GM12878 (cell line): Measurements from ENCODE around the gene SLC26A11. TPM values are rescaled to one million over a fixed set of nuclear protein-coding genes. Genes with fewer than 3 reads are reported as not detected.

ENCODE experiments used
- ATAC-seq: fragments of 200-7000 bp; cut with Tn5 transposase; 3 replicates; pipeline ENCODE4 v1.9.1; 2020; ENCODE audit warnings: mild to moderate bottlenecking, moderate library complexity
- BruUV-seq: library from RNA; stranded (reverse); fragments of 400-500 nt; replicated peaks from 2 replicates; lab custom pipeline; 2021; lab: Mats Ljungman, UMichigan
- CTCF ChIA-PET: fragments of 300-600 bp; sonication (Branson Sonifier 250); formaldehyde crosslinking; extraction: SDS; loops from one replicate; lab custom pipeline; 2021; ENCODE audit warnings: inconsistent platforms; lab: Yijun Ruan, JAX
- POLR2A ChIA-PET: fragments of 350-600 bp; formaldehyde crosslinking; extraction: SDS; loops from one replicate; lab custom pipeline; 2021; ENCODE audit warnings: inconsistent platforms; lab: Charles Lee
- RAD21 ChIA-PET: fragments of 300-600 bp; sonication (Branson Sonifier 250); formaldehyde crosslinking; loops from one replicate; lab custom pipeline; 2023; ENCODE audit warnings: antibody characterized with exemption; ENCODE audit not compliant: unreplicated experiment; lab: Charles Lee
- SMC1A ChIA-PET: fragments of 300-600 bp; sonication (Branson Sonifier 250); formaldehyde crosslinking; loops from one replicate; lab custom pipeline; 2023; ENCODE audit not compliant: unreplicated experiment, uncharacterized antibody; lab: Charles Lee
- DNase-seq: peaks from one replicate; pipeline ENCODE4 v3.0.0-alpha.2; 2011; ENCODE audit warnings: low read depth, low spot score
- FAIRE-seq: peaks from 3 replicates; lab custom pipeline; 2011; peaks lifted over from hg19 to GRCh38; lab: Jason Lieb, UNC
- H2AFZ ChIP-seq: 2 replicates; pipeline ENCODE4 v1.6.0; 2011; ENCODE audit warnings: low read depth, low read length, control low read depth; ENCODE audit not compliant: control insufficient read depth
- H3K27ac ChIP-seq: 2 replicates; pipeline ENCODE4 v1.5.1; 2011; ENCODE audit warnings: control low read depth; ENCODE audit not compliant: control insufficient read depth, insufficient read depth
- H3K27me3 ChIP-seq, 2 experiments: replicated peaks in 1 of 2; 2 replicates each; pipeline versions ENCODE4 v1.6.0 to v1.6.1; 2011; ENCODE audit warnings: low read length in 1 of 2; ENCODE audit not compliant: control insufficient read depth in 2 of 2, insufficient read depth in 2 of 2
- H3K36me3 ChIP-seq, 2 experiments: 2 replicates each; pipeline ENCODE4 v1.5.1; 2011; ENCODE audit warnings: low read length in 1 of 2; ENCODE audit not compliant: control insufficient read depth in 2 of 2, insufficient read depth in 2 of 2
- H3K4me1 ChIP-seq: 2 replicates; pipeline ENCODE4 v1.6.1; 2011; ENCODE audit warnings: mild to moderate bottlenecking, low read length, moderate library complexity, mixed read lengths; ENCODE audit not compliant: control insufficient read depth, insufficient read depth
- H3K4me2 ChIP-seq: 2 replicates; pipeline ENCODE4 v1.6.0; 2011; ENCODE audit warnings: control low read depth; ENCODE audit not compliant: control insufficient read depth, insufficient read depth
- H3K4me3 ChIP-seq: fragments of 200-600 bp; sonication (generic); 2 replicates; pipeline ENCODE4 v1.5.1; 2016
- H3K79me2 ChIP-seq: 2 replicates; pipeline ENCODE4 v1.6.0; 2011; ENCODE audit warnings: low read length; ENCODE audit not compliant: control insufficient read depth, insufficient read depth
- H3K9ac ChIP-seq: 2 replicates; pipeline ENCODE4 v1.8.0; 2011; ENCODE audit warnings: low read length, control low read depth, mixed read lengths; ENCODE audit not compliant: control insufficient read depth, insufficient read depth
- H3K9me3 ChIP-seq: replicated peaks from 3 replicates; pipeline ENCODE4 v1.5.1; 2011; ENCODE audit warnings: mild to moderate bottlenecking, low read length; ENCODE audit not compliant: control insufficient read depth, insufficient read depth
- H4K20me1 ChIP-seq: 2 replicates; pipeline ENCODE4 v1.6.0; 2011; ENCODE audit not compliant: control insufficient read depth, insufficient read depth
- CBX3 ChIP-seq: fragments of 200-600 bp; sonication (generic); IDR thresholded peaks from 2 replicates; pipeline ENCODE4 v1.6.1; 2016; ENCODE audit warnings: low read depth, borderline replicate concordance
- CTCF ChIP-seq, 3 experiments: IDR thresholded peaks in 2 of 3; conservative IDR thresholded peaks in 1 of 3; 2 replicates each; pipeline ENCODE4 v1.5.1; 2011; ENCODE audit warnings: low read depth in 3 of 3, low read length in 3 of 3, mild to moderate bottlenecking in 3 of 3, control low read depth in 2 of 3, moderate library complexity in 2 of 3, inconsistent platforms in 1 of 3, mixed read lengths in 1 of 3; ENCODE audit not compliant: control insufficient read depth in 2 of 3, insufficient read depth in 1 of 3; ENCODE audit errors: extremely low read depth in 1 of 3
- NFXL1 ChIP-seq: fragments of 450-650 bp; IDR thresholded peaks from 2 replicates; pipeline ENCODE4 v1.6.1; 2017; ENCODE audit warnings: antibody characterized with exemption, mild to moderate bottlenecking, borderline replicate concordance
- NR2C1 ChIP-seq: fragments of 450-650 bp; IDR thresholded peaks from 2 replicates; pipeline ENCODE4 v1.6.1; 2017; ENCODE audit warnings: antibody characterized with exemption, mild to moderate bottlenecking, moderate library complexity
- POLR2AphosphoS2 ChIP-seq: IDR thresholded peaks from 2 replicates; pipeline ENCODE4 v1.6.1; 2011; ENCODE audit warnings: low read depth, mild to moderate bottlenecking, low read length, improper control_type of control experiment, moderate library complexity
- POLR2AphosphoS5 ChIP-seq: IDR thresholded peaks from 2 replicates; pipeline ENCODE4 v1.6.1; 2011; ENCODE audit warnings: mild to moderate bottlenecking, low read length, inconsistent platforms
- POU2F2 ChIP-seq: IDR thresholded peaks from 3 replicates; pipeline ENCODE4 v1.6.1; 2011; ENCODE audit warnings: low read depth, mild to moderate bottlenecking, low read length, borderline replicate concordance
- RELA ChIP-seq: fragments of 450-650 bp; IDR thresholded peaks from 2 replicates; pipeline ENCODE4 v1.8.0; 2014; ENCODE audit warnings: borderline replicate concordance; ENCODE audit not compliant: partially characterized antibody
- SMC3 ChIP-seq: IDR thresholded peaks from 2 replicates; pipeline ENCODE4 v1.6.1; 2011; ENCODE audit warnings: low read length, improper control_type of control experiment, borderline replicate concordance
- STAT1 ChIP-seq: fragments of 450-650 bp; conservative IDR thresholded peaks from 2 replicates; pipeline ENCODE4 v1.6.1; 2014; ENCODE audit warnings: antibody characterized with exemption, mild to moderate bottlenecking
- SUZ12 ChIP-seq: fragments of 200-600 bp; sonication (generic); IDR thresholded peaks from one replicate; pipeline ENCODE4 v1.6.1; 2018; ENCODE audit warnings: antibody characterized with exemption, mild to moderate bottlenecking; ENCODE audit not compliant: unreplicated experiment
- YY1 ChIP-seq: IDR thresholded peaks from 2 replicates; pipeline ENCODE4 v1.6.1; 2011; ENCODE audit warnings: low read depth, mild to moderate bottlenecking, low read length
- ZSCAN29 ChIP-seq: fragments of 450-650 bp; IDR thresholded peaks from 2 replicates; pipeline ENCODE4 v1.6.1; 2017; ENCODE audit warnings: mild to moderate bottlenecking, moderate library complexity
- WGBS: methylation state at CpG from one replicate; pipeline ENCODE4 v1.1.6; 2016; ENCODE audit warnings: low lambda C conversion rate; ENCODE audit not compliant: insufficient replicate concordance, insufficient coverage; ENCODE audit errors: missing lambda C conversion rate; 5-methylcytosine and 5-hydroxymethylcytosine counted together
- in situ Hi-C: fragments of 300-500 bp; cut with MboI; formaldehyde crosslinking; loops from 9 replicates; pipeline ENCODE4 v1.14.3; 2018; ENCODE audit warnings: mixed read lengths
- intact Hi-C: fragments of 100-400 bp; cut with micrococcal nuclease; formaldehyde crosslinking; loops from one replicate; pipeline ENCODE4 v1.14.2; 2022; ENCODE audit not compliant: unreplicated experiment
- polyA plus RNA-seq, 11 experiments: library from polyadenylated mRNA; depleted of rRNA in 4 of 11; unstranded in 6 of 11; stranded (reverse) in 5 of 11; fragments of >200 nt; fragmentation: Nextera tagmentation in 4 of 11; fragmentation: Illumina TruSeq in 1 of 11; extraction: Ambion mirVana in 4 of 11; extraction: Trizol in 1 of 11; gene quantifications; 1 replicate in 1 of 11; 2 replicates in 10 of 11; pipeline versions ENCODE4 v1.2.1 to v1.2.3, GENCODE V29; 2011 to 2016; ENCODE audit warnings: inconsistent platforms in 2 of 11, missing spikeins in 2 of 11, low read depth in 1 of 11
- total RNA-seq, 4 experiments: library from RNA; depleted of rRNA in 3 of 4; stranded (reverse); fragments of >200 nt in 3 of 4; fragmentation: Illumina TruSeq in 1 of 4; extraction: Trizol in 1 of 4; gene quantifications; 2 replicates each; pipeline versions ENCODE4 v1.2.1 to v1.2.3, GENCODE V29; 2013 to 2021
- TF ChIP-seq, protein P1 (sequence below): fragments of 450-650 bp; IDR thresholded peaks from 2 replicates; pipeline ENCODE4 v1.6.1; 2016; ENCODE audit warnings: mild to moderate bottlenecking
- TF ChIP-seq, protein P2 (sequence below): fragments of 450-650 bp; IDR thresholded peaks from 2 replicates; pipeline ENCODE4 v1.6.1; 2018; ENCODE audit warnings: mild to moderate bottlenecking, low read depth, moderate library complexity; ENCODE audit not compliant: partially characterized antibody

The SLC26A11 gene
- total and polyA plus RNA-seq, 10 of the 15 experiments (the other 5 are each of a cell fraction or from before 2014, with no cell fraction given) = 0.05 to 4.1 (median 1.2) TPM; not detected in 1

- TF ChIP-seq CTCF (IDR thresholded peaks at IDR 0.05 in 2 of 3, conservative IDR thresholded peaks at IDR 0.05 in 1 of 3; ENCODE audit: control insufficient read depth in 2 of 3, extremely low read depth in 1 of 3, insufficient read depth in 1 of 3, low read depth in 3 of 3, low read length in 3 of 3) (no peak), ZSCAN29 (no peak), RELA (no peak), POU2F2 (no peak), CBX3 (no peak), NFXL1 (no peak), YY1 (no peak), NR2C1 (no peak), POLR2AphosphoS2 (no peak), POLR2AphosphoS5 (no peak), STAT1 (no peak), SMC3 (no peak), SUZ12 (no peak)
- TF ChIP-seq, protein P1, sequence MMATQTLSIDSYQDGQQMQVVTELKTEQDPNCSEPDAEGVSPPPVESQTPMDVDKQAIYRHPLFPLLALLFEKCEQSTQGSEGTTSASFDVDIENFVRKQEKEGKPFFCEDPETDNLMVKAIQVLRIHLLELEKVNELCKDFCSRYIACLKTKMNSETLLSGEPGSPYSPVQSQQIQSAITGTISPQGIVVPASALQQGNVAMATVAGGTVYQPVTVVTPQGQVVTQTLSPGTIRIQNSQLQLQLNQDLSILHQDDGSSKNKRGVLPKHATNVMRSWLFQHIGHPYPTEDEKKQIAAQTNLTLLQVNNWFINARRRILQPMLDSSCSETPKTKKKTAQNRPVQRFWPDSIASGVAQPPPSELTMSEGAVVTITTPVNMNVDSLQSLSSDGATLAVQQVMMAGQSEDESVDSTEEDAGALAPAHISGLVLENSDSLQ = no peak
- TF ChIP-seq, protein P2, sequence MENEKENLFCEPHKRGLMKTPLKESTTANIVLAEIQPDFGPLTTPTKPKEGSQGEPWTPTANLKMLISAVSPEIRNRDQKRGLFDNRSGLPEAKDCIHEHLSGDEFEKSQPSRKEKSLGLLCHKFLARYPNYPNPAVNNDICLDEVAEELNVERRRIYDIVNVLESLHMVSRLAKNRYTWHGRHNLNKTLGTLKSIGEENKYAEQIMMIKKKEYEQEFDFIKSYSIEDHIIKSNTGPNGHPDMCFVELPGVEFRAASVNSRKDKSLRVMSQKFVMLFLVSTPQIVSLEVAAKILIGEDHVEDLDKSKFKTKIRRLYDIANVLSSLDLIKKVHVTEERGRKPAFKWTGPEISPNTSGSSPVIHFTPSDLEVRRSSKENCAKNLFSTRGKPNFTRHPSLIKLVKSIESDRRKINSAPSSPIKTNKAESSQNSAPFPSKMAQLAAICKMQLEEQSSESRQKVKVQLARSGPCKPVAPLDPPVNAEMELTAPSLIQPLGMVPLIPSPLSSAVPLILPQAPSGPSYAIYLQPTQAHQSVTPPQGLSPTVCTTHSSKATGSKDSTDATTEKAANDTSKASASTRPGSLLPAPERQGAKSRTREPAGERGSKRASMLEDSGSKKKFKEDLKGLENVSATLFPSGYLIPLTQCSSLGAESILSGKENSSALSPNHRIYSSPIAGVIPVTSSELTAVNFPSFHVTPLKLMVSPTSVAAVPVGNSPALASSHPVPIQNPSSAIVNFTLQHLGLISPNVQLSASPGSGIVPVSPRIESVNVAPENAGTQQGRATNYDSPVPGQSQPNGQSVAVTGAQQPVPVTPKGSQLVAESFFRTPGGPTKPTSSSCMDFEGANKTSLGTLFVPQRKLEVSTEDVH = no peak
- ChIA-PET CTCF (no interaction called here), POLR2A (interaction anchor here (0.7 kb wide), 1 partner anchor 35 kb away, joined by 3 read pairs; no protein-coding TSS in a partner anchor), SMC1A (interaction anchor here (1.3 kb wide), 2 partner anchors 12 to 51 kb away, joined by 3 read pairs; no protein-coding TSS in a partner anchor), RAD21 (interaction anchor here (1.1 to 1.4 kb wide), 2 partner anchors 10 to 28 kb away, joined by 3 to 4 read pairs; no protein-coding TSS in a partner anchor)
- Histone ChIP-seq H3K4me1 (peaks cover 32% of the 10 kb centered on the region), H3K4me3 (no peak overlapping the region), H3K27ac (no peak overlapping the region), H3K27me3 (no peaks in the 10 kb centered on the region), H3K9me3 (no peaks in the 10 kb centered on the region), H4K20me1 (no peaks in the 10 kb centered on the region), H3K4me2 (no peak overlapping the region), H2AFZ (no peak overlapping the region), H3K9ac (no peak overlapping the region), H3K79me2 (no peaks in the 10 kb centered on the region), H3K36me3 (no peaks in the 10 kb centered on the region)
- FAIRE-seq (no peak), DNase-seq (no peak), ATAC-seq (no peak)
- intact Hi-C loops (loop anchor here (5.0 kb wide), 1 partner anchor 37 kb away; no protein-coding TSS in a partner anchor), in situ Hi-C loops (no loop called here)
- BruUV-seq = no TSS peak
- 88% methylated on average over 21 of the region's 21 CpGs for WGBS
These were observed 33.6 kb downstream of the SLC26A11 start for GRCh38 chr17:80253631-80254395.
